ENCODE data around the gene CHMP6.

DNA sequence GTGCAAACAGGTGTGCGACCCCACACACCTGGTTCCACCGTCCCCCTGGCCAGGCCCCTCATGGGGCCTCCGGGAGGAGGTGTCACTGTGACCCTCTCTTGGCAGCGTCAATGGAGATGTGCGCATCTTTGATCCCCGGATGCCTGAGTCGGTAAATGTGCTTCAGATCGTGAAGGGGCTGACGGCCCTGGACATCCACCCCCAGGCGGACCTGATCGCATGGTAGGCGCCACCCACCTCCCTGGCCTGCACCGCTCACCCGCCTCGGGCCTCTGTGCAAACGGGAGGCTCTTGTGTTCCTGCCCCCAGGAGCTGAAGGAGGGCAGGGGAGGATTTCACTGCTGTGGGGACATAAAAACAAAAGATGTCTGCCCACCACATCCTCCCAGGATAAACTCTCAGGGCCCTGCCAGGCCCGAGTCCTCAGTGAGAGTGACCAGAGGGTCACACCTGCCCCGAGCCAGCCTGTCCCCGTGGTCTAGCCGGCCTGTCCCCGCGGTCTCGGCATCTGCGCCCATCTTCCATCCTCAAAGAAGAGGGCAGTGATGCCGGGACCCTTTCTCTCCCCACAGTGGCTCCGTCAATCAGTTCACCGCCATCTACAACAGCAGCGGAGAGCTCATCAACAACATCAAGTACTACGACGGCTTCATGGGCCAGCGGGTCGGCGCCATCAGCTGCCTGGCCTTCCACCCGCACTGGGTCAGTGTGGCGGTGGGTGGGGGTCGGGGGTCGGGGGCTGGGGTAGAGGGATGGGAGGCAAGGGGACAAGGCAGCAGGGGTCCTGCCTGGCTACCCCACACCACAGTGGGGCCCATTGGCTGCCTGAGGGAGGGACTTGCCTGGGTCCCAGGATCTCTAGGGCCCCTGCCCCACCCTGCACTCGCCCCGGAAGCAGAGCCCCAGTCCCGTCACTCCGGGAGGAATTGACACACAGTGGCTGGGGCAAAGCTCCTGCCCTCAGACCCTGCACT is 29.0 kb upstream of the CHMP6 start:
- TF ChIP-seq POLR2AphosphoS5 (IDR thresholded peaks at IDR 0.05) = no peak
- TF ChIP-seq, protein P1, sequence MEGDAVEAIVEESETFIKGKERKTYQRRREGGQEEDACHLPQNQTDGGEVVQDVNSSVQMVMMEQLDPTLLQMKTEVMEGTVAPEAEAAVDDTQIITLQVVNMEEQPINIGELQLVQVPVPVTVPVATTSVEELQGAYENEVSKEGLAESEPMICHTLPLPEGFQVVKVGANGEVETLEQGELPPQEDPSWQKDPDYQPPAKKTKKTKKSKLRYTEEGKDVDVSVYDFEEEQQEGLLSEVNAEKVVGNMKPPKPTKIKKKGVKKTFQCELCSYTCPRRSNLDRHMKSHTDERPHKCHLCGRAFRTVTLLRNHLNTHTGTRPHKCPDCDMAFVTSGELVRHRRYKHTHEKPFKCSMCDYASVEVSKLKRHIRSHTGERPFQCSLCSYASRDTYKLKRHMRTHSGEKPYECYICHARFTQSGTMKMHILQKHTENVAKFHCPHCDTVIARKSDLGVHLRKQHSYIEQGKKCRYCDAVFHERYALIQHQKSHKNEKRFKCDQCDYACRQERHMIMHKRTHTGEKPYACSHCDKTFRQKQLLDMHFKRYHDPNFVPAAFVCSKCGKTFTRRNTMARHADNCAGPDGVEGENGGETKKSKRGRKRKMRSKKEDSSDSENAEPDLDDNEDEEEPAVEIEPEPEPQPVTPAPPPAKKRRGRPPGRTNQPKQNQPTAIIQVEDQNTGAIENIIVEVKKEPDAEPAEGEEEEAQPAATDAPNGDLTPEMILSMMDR (IDR thresholded peaks at IDR 0.05) = no peak
- no peak for TF ChIP-seq EP300 (IDR thresholded peaks at IDR 0.05)
- TF ChIP-seq POLR2A (IDR thresholded peaks at IDR 0.05) = no peak

Data from suprapubic skin (tissue), 4 donors.